ENCODE results near the gene FGF1. TPM values are rescaled to one million over a fixed set of nuclear protein-coding genes. Genes with fewer than 3 reads are reported as not detected.

Gene FGF1
- total and polyA plus RNA-seq, 2 of the 4 experiments (the other 2 are of a cell fraction): 7.6 to 7.7 TPM

- no peak overlapping the region; the same call in 1 of the 2 replicates for H3K18ac ChIP-seq (ENCODE audit: low read depth, low read length)
- no peak overlapping the region for H4K5ac ChIP-seq (ENCODE audit: low read depth, low read length)
- no peak overlapping the region for H3K4me2 ChIP-seq (ENCODE audit: low read depth, low read length)
- H4K91ac ChIP-seq (ENCODE audit: insufficient read depth, low read depth, low read length): no peak overlapping the region
- peaks cover 10% of the 10 kb centered on the region for H3K4me1 ChIP-seq (ENCODE audit: control insufficient read depth, insufficient read depth, low read length)
- peak overlapping the region; percentile 46; the same call in 1 of the 2 replicates for H3K4ac ChIP-seq (ENCODE audit: low read depth, low read length)
- TF ChIP-seq FOS (IDR thresholded peaks at IDR 0.05; ENCODE audit: low read depth, low read length) (no peak), BHLHE40 (IDR thresholded peaks at IDR 0.05; ENCODE audit: low read depth, low read length) (no peak), RFX5 (IDR thresholded peaks at IDR 0.05; ENCODE audit: low read depth, low read length) (no peak), RAD21 (IDR thresholded peaks at IDR 0.05; ENCODE audit: low read length) (no peak), CEBPB (IDR thresholded peaks at IDR 0.05; ENCODE audit: low read depth, low read length) (no peak), USF2 (IDR thresholded peaks at IDR 0.05; ENCODE audit: low read depth, low read length) (no peak), CHD1 (IDR thresholded peaks at IDR 0.05; ENCODE audit: low read depth, low read length) (no peak)
- no peaks in the 10 kb centered on the region for H4K20me1 ChIP-seq (ENCODE audit: insufficient read depth, low read length)
- peaks cover 5% of the 10 kb centered on the region; the same call in 1 of the 2 replicates for H3K9me1 ChIP-seq (ENCODE audit: insufficient read depth, low read length)
- no peak overlapping the region for H3K56ac ChIP-seq (ENCODE audit: extremely low read depth, insufficient read depth, low read length)
- peak overlapping the region; percentile 28; the same call in 1 of the 2 replicates for H2BK20ac ChIP-seq (ENCODE audit: low read depth, low read length)
- no peaks in the 10 kb centered on the region for H3K9me3 ChIP-seq (ENCODE audit: control insufficient read depth, insufficient read depth, low read length)
- no TSS peak for BruUV-seq (replicated peaks)
- ChIA-PET CTCF (interaction anchor here (0.6 to 5.4 kb wide), 17 partner anchors 12 to 533 kb away, joined by 3 to 67 read pairs (median 3); no protein-coding TSS in a partner anchor), POLR2A (ENCODE audit: unreplicated experiment) (interaction anchor here (0.6 kb wide), 1 partner anchor 43 kb away, joined by 4 read pairs; no protein-coding TSS in a partner anchor)
- peak overlapping the region; percentile 23; the same call in 1 of the 2 replicates for H2AK5ac ChIP-seq (ENCODE audit: low read depth, low read length)
- no peak overlapping the region for H3K14ac ChIP-seq (replicated peaks; ENCODE audit: low read depth, low read length)
- no peak overlapping the region for H2BK5ac ChIP-seq (ENCODE audit: low read depth, low read length, poor library complexity, severe bottlenecking)
- peak overlapping the region in 1 of 2 experiments; percentile 36; a peak in 1 of 4 replicates for H4K8ac ChIP-seq (ENCODE audit: low read depth in 2 of 2, low read length in 2 of 2)
- peak overlapping the region; percentile 28; the same call in 1 of the 2 replicates for H2BK120ac ChIP-seq (ENCODE audit: low read depth, low read length)
- DNase-seq (no peak), ATAC-seq (ENCODE audit: low read depth) (no peak)
- peak overlapping the region; percentile 30; the same call in 1 of the 3 replicates for H2BK15ac ChIP-seq (ENCODE audit: low read depth, low read length)
- H3K27me3 ChIP-seq (ENCODE audit: control insufficient read depth, insufficient read depth, low read length): no peaks in the 10 kb centered on the region
- H3K4me3 ChIP-seq (ENCODE audit: insufficient read depth, low read depth, low read length): no peak overlapping the region
- no peaks in the 10 kb centered on the region for H3K79me1 ChIP-seq (ENCODE audit: low read depth in 1 of 2, low read length in 2 of 2)
- 36% methylated on average over 5 of the region's 9 CpGs; no CpG with 5 or more reads in 1 of the 2 experiments for WGBS, 2 experiments (ENCODE audit: extremely low coverage in 2 of 2, insufficient read length in 1 of 2)
- H3K36me3 ChIP-seq (ENCODE audit: control insufficient read depth, insufficient read depth, low read length): no peaks in the 10 kb centered on the region
- no peak overlapping the region for H3K9ac ChIP-seq (ENCODE audit: low read depth, low read length)
- H2AFZ ChIP-seq (replicated peaks; ENCODE audit: low read length, poor library complexity): peak overlapping the region; percentile 11
- no peak overlapping the region for H2AK9ac ChIP-seq (replicated peaks; ENCODE audit: low read depth, low read length, poor library complexity)
- dilution Hi-C loops (cut with HindIII; ENCODE audit: low sequenced_read_pairs, unreplicated experiment): no loop called here
- in situ Hi-C loops (cut with MboI; ENCODE audit: low sequenced_read_pairs): loop anchor here (5.0 to 10.0 kb wide), 3 partner anchors 41 to 554 kb away; no protein-coding TSS in a partner anchor
- intact Hi-C loops (cut with micrococcal nuclease): loop anchor here (1.0 to 10.0 kb wide), 6 partner anchors 43 to 684 kb away; partner anchors contain the start of gene GNPDA1
- no peak overlapping the region for H3K27ac ChIP-seq (ENCODE audit: insufficient read depth, low read length)
- H3K23ac ChIP-seq (ENCODE audit: low read depth, low read length): no peak overlapping the region
Measured at GRCh38 chr5:142698447-142699183, 12.7 kb upstream of the FGF1 start.
